Psoas muscle (tissue), 8 donors: ENCODE results near the gene ADGRG1. TPM values are rescaled to one million over a fixed set of nuclear protein-coding genes. Genes with fewer than 3 reads are reported as not detected.

Experiments used
- ATAC-seq, 4 donors: fragments of 200-7000 bp; cut with Tn5 transposase; one replicate each; pipeline ENCODE4 v1.9.1; 2020; ENCODE audit warnings: moderate library complexity in 3 of 4, mild to moderate bottlenecking in 2 of 4
- DNase-seq, 2 donors: peaks; one replicate each; pipeline ENCODE4 v3.0.0-alpha.2; 2020
- H3K27ac ChIP-seq: fragments of 200-600 bp; one replicate; pipeline ENCODE4 v1.8.0; 2022
- H3K27me3 ChIP-seq, 3 donors: fragments of 200-600 bp in 1 of 3; one replicate each; pipeline versions ENCODE4 v1.6.1 to v1.8.0; 2013 to 2022; ENCODE audit warnings: low read length in 2 of 3, mild to moderate bottlenecking in 2 of 3, moderate library complexity in 1 of 3; ENCODE audit not compliant: insufficient read depth in 3 of 3
- H3K36me3 ChIP-seq, 2 donors: fragments of 200-600 bp in 1 of 2; one replicate each; pipeline versions ENCODE4 v1.6.1 to v1.8.0; 2013 to 2022; ENCODE audit warnings: low read depth in 1 of 2, mild to moderate bottlenecking in 1 of 2, moderate library complexity in 1 of 2; ENCODE audit not compliant: insufficient read depth in 1 of 2
- H3K4me1 ChIP-seq: fragments of 200-600 bp; one replicate; pipeline ENCODE4 v1.8.0; 2022
- H3K4me3 ChIP-seq: fragments of 200-600 bp; one replicate; pipeline ENCODE4 v1.8.0; 2022; ENCODE audit warnings: mild to moderate bottlenecking
- H3K9me3 ChIP-seq: fragments of 200-600 bp; one replicate; pipeline ENCODE4 v1.8.0; 2022
- WGBS, 3 donors: extraction: QIAGEN DNeasy Blood & Tissue Kit; methylation state at CpG; one replicate each; pipeline versions ENCODE4 v1.1.6 to v1.1.7; 2013; 5-methylcytosine and 5-hydroxymethylcytosine counted together
- intact Hi-C, 2 donors: fragments of 100-400 bp; cut with DNase I; formaldehyde crosslinking; loops; one replicate each; pipeline versions ENCODE4 v1.11.0 to v1.14.2; 2022
- polyA plus RNA-seq, 3 donors: library from polyadenylated mRNA; stranded (reverse); fragments of 200-250 nt; gene quantifications; one replicate each; pipeline ENCODE4 v1.2.3, GENCODE V29; 2013
- total RNA-seq, 4 donors: library from RNA; stranded (reverse); fragmentation: NEBNext Ultra II Directional in 2 of 4; extraction: Animal tissue kit (Norgen Biotek cat#: 25700) in 2 of 4; gene quantifications; one replicate each; pipeline versions ENCODE4 v1.2.1 to v1.2.4, GENCODE V29; 2021 to 2023
- TF ChIP-seq, protein P1 (sequence below): fragments of 200-600 bp; IDR thresholded peaks from one replicate; pipeline ENCODE4 v1.8.0; 2022; ENCODE audit warnings: antibody characterized with exemption
- donor health status: healthy with polysubstance abuse.
- donor health status: DM: no; HTN: no; CAD: no; lungs with moderate emphysema.
- donor health status: Bipolar disorder and iron deficiency.
- donor health status: healthy.
- donor health status: DM: yes; HTN: yes; CAD: no.
- donor health status: DM: no; HTN: no; CAD: no.
- donor health status: DM: no; HTN: no; CAD: no.
- donor health status: DM: yes; HTN: yes; CAD: no.

Gene ADGRG1
- total and polyA plus RNA-seq, 7 donors = 5.3 to 19.4 (median 14.2) TPM

DNA sequence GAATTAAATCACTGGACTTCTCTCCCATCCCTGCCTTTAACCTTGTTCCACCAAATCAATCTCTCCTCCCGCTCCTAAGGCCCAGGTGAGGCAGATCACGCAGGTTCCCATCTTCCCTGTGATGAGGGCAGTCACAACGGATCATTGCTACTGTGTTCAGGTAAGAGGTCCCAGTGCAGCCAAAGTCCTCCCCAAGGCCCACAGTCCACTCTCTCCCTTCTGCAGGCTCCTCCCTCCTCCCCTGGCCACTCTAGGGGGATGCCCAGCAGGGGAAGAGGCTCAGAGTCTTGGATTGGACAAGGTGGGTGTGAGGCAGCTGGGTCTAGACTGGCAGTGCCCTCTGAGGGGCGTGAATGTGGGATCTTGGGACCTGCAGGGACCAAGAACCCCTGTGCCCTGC lies 37.1 kb downstream of the ADGRG1 start:
- Histone ChIP-seq H3K4me3 (no peak overlapping the region), H3K36me3 (no peaks in the 10 kb centered on the region), H3K27ac (no peak overlapping the region), H3K4me1 (no peaks in the 10 kb centered on the region), H3K9me3 (no peaks in the 10 kb centered on the region), H3K27me3 (no peaks in the 10 kb centered on the region)
- TF ChIP-seq, protein P1, sequence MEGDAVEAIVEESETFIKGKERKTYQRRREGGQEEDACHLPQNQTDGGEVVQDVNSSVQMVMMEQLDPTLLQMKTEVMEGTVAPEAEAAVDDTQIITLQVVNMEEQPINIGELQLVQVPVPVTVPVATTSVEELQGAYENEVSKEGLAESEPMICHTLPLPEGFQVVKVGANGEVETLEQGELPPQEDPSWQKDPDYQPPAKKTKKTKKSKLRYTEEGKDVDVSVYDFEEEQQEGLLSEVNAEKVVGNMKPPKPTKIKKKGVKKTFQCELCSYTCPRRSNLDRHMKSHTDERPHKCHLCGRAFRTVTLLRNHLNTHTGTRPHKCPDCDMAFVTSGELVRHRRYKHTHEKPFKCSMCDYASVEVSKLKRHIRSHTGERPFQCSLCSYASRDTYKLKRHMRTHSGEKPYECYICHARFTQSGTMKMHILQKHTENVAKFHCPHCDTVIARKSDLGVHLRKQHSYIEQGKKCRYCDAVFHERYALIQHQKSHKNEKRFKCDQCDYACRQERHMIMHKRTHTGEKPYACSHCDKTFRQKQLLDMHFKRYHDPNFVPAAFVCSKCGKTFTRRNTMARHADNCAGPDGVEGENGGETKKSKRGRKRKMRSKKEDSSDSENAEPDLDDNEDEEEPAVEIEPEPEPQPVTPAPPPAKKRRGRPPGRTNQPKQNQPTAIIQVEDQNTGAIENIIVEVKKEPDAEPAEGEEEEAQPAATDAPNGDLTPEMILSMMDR = no peak
- intact Hi-C loops = no loop called here
- ATAC-seq (no peak), DNase-seq (no peak)
- WGBS, 3 donors = 62 to 84% (median 64%) methylated on average over 3 to 4 of the region's 4 CpGs

DNA sequence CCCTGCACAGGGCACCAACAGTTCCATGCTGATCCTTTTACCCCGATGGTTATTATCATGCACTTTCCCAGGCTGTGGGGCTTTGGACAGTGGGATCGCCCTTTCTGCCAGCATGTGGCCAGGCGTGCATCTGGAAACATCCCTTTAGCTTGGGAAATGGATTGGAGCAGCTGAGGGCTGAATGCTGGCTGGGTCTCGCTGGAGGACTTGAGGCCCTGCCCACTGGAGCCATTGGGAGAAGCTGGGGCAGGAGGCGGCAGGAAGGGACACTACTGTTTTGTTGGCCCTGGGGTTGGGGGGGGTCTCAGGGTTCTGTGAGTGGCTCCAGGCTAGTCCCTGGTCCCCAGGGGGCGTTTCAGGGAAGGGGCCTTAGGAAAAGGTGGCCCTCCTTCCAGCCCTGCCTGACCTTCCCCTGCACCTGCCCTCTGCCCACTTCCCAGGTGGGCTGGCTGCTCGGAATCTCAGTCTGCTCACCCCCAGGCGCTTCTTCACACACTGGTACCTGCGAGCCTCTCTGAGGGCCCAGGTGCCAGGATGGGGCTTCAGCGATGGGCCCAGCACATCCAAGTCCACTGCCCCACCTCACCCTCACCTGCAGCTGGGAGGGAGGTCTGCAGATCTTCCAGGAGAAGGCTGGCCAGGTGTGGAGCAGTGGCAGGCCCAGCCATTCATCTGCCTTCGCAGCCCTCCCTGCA lies 38.1 kb downstream of the ADGRG1 start:
- H3K27ac ChIP-seq = no peak overlapping the region
- H3K36me3 ChIP-seq = no peaks in the 10 kb centered on the region
- no peak for DNase-seq
- TF ChIP-seq, protein P1 = no peak
- no peaks in the 10 kb centered on the region for H3K4me1 ChIP-seq
- no peak for ATAC-seq
- H3K27me3 ChIP-seq = no peaks in the 10 kb centered on the region
- intact Hi-C loops = no loop called here
- H3K4me3 ChIP-seq = no peak overlapping the region
- H3K9me3 ChIP-seq = no peaks in the 10 kb centered on the region
- WGBS, 3 donors = 55 to 65% (median 62%) methylated on average over 10 to 11 of the region's 11 CpGs

DNA sequence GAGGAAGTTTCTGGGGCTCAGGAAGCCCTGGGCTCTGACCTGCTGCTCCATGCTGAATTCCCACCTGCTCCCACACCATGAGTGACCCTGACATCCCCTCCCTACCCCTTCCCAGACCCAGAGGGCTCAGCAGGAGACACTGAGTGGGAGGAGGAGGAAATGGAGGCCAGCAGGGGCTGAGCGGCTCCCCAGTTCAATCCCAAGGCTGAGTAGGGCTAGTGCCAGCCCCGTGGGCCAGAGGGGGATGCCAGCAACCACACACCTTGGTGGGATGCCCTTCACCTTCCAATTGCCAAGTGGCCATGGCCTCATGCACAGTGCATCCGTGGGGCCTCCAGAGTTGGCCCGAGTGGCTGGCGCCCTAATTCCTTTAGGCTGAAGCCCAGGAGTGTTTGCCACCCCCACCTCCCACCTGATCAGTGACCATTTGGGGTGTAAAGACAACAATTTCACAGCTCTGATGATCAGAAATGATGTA lies 38.7 kb downstream of the ADGRG1 start:
- intact Hi-C loops = no loop called here
- peak in 2 of 4 donors; percentile 8 to 19 for ATAC-seq
- Histone ChIP-seq H3K27me3 (no peaks in the 10 kb centered on the region), H3K36me3 (no peaks in the 10 kb centered on the region), H3K27ac (no peak overlapping the region), H3K4me3 (no peak overlapping the region), H3K9me3 (no peaks in the 10 kb centered on the region), H3K4me1 (no peaks in the 10 kb centered on the region)
- DNase-seq = no peak
- WGBS, 3 donors = 58 to 70% (median 67%) methylated on average over 5 of the region's 5 CpGs
- TF ChIP-seq, protein P1 = no peak

DNA sequence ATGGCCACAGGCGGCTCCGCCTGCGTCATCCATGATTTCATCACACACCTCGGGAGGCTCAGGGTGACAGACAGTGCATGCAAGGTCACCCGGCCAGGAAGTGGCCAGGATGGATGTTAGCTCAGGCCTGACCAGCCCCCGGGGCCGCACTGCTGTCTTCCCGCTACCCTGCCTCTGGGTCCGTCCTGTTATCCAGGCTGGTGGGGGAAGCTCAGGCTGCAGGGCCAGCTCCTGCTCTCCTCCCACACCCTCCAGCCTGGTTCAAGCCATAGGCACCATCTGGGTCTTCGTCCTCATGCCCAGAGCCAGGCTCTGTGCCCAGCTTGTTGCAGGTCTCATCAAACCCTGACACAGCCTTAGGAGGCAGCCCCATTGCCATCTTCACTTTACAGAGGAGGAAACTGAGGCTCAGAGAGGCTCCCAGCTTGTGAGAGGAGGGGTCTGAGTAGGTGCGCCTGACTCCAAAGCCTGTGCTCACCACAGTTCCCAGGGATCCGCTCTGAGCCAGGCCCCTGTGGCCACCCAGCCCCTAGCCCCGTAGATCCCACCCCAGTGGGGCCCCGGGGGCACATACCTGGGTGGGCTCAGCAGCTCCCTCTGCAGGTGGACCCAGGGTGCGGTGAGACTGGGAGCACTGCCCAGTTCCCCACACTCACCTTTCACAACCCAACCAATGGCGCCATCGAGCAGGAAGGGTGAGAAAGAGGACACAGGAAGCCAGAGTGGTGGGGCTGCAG lies 39.3 kb downstream of the ADGRG1 start:
- H3K27ac ChIP-seq = no peak overlapping the region
- no peaks in the 10 kb centered on the region for H3K4me1 ChIP-seq
- H3K4me3 ChIP-seq = no peak overlapping the region
- DNase-seq (peak in 1 of 2 donors; percentile 39), ATAC-seq (peak; percentile 34 to 50 (median 42))
- 65 to 66% (median 66%) methylated on average over 17 of the region's 17 CpGs for WGBS, 3 donors
- no peaks in the 10 kb centered on the region for H3K9me3 ChIP-seq
- TF ChIP-seq, protein P1 = no peak
- intact Hi-C loops = no loop called here
- H3K36me3 ChIP-seq = no peaks in the 10 kb centered on the region
- H3K27me3 ChIP-seq = no peaks in the 10 kb centered on the region
